HEK293 (cell line): ENCODE data around the gene ATXN8OS.

ENCODE experiments used
- CTCF ChIP-seq: fragments of 450-650 bp; formaldehyde crosslinking; IDR thresholded peaks from 2 replicates; pipeline ENCODE4 v1.5.1; 2016; ENCODE audit warnings: missing biosample characterization, missing genetic modification characterization
- KLF16 ChIP-seq: fragments of 450-650 bp; formaldehyde crosslinking; IDR thresholded peaks from 2 replicates; pipeline ENCODE4 v1.5.1; 2017; ENCODE audit warnings: missing biosample characterization, missing genetic modification characterization
- ZNF362 ChIP-seq: fragments of 450-650 bp; formaldehyde crosslinking; IDR thresholded peaks from 2 replicates; pipeline ENCODE4 v1.5.1; 2016; ENCODE audit warnings: missing biosample characterization, missing genetic modification characterization

- TF ChIP-seq CTCF (tag by site-specific recombination), result no peak
- TF ChIP-seq ZNF362 (tag by site-specific recombination), result no peak
- TF ChIP-seq KLF16, result no peak
Measured at GRCh38 chr13:70090036-70090723, 17.4 kb upstream of the ATXN8OS start.
